Natural killer cell (primary cell): ENCODE results near the gene USP6NL. TPM values are rescaled to one million over a fixed set of nuclear protein-coding genes. Genes with fewer than 3 reads are reported as not detected.

ENCODE experiments used
- ATAC-seq, 3 donors: fragments of 150-1000 bp in 2 of 3; fragments of 200-7000 bp in 1 of 3; cut with Tn5 transposase; 1 replicate in 1 of 3; 2 replicates in 2 of 3; pipeline ENCODE4 v1.10.0; 2021; ENCODE audit warnings: mild to moderate bottlenecking in 2 of 3, moderate library complexity in 2 of 3
- DNase-seq, 2 donors: peaks; one replicate each; pipeline versions ENCODE4 v3.0.0 to v3.0.0-alpha.2; 2013 to 2021; ENCODE audit warnings: mixed read lengths in 1 of 2
- H3K27ac ChIP-seq: one replicate; pipeline ENCODE4 v1.5.1; 2013; ENCODE audit warnings: mild to moderate bottlenecking, low read length
- H3K27me3 ChIP-seq: one replicate; pipeline ENCODE4 v1.6.1; 2013; ENCODE audit warnings: low read length; ENCODE audit not compliant: control insufficient read depth, insufficient read depth
- H3K36me3 ChIP-seq: one replicate; pipeline ENCODE4 v1.6.1; 2013; ENCODE audit warnings: low read length; ENCODE audit not compliant: control insufficient read depth, insufficient read depth
- H3K4me1 ChIP-seq: one replicate; pipeline ENCODE4 v1.6.1; 2013; ENCODE audit warnings: low read length; ENCODE audit not compliant: control insufficient read depth, insufficient read depth
- H3K4me3 ChIP-seq: one replicate; pipeline ENCODE4 v1.5.1; 2013; ENCODE audit warnings: low read length
- H3K9me3 ChIP-seq: one replicate; pipeline ENCODE4 v1.6.1; 2013; ENCODE audit warnings: low read length; ENCODE audit not compliant: control insufficient read depth, insufficient read depth
- H3K27ac Mint-ChIP-seq, 2 donors: one replicate each; pipeline ENCODE4 v1.8.0; 2022; ENCODE audit warnings: mild to moderate bottlenecking in 2 of 2, mixed read lengths in 2 of 2, moderate library complexity in 1 of 2
- H3K27me3 Mint-ChIP-seq, 2 donors: one replicate each; pipeline ENCODE4 v1.8.0; 2022; ENCODE audit warnings: low read depth in 2 of 2, mixed read lengths in 2 of 2
- H3K36me3 Mint-ChIP-seq: one replicate; pipeline ENCODE4 v1.8.0; 2022; ENCODE audit warnings: mixed read lengths
- H3K4me1 Mint-ChIP-seq, 2 donors: one replicate each; pipeline ENCODE4 v1.8.0; 2022; ENCODE audit warnings: mixed read lengths in 2 of 2
- H3K4me3 Mint-ChIP-seq: one replicate; pipeline ENCODE4 v1.8.0; 2022; ENCODE audit warnings: mild to moderate bottlenecking, moderate library complexity, mixed read lengths
- H3K9me3 Mint-ChIP-seq, 2 donors: one replicate each; pipeline ENCODE4 v1.8.0; 2022; ENCODE audit warnings: mixed read lengths in 2 of 2
- CTCF ChIP-seq: fragments of 200-600 bp; IDR thresholded peaks from one replicate; pipeline ENCODE4 v1.8.0; 2022; ENCODE audit warnings: antibody characterized with exemption
- WGBS: methylation state at CpG from one replicate; pipeline ENCODE4 v1.1.7; 2013; ENCODE audit warnings: missing lambda C conversion rate; ENCODE audit not compliant: insufficient coverage; 5-methylcytosine and 5-hydroxymethylcytosine counted together
- intact Hi-C: fragments of 100-400 bp; cut with micrococcal nuclease; formaldehyde crosslinking; loops from one replicate; pipeline ENCODE4 v1.14.2; 2022
- total RNA-seq, 4 donors: library from RNA; stranded (reverse); fragments of 120-200 nt in 1 of 4; gene quantifications; one replicate each; pipeline versions ENCODE4 v1.2.3 to v1.2.4, GENCODE V29; 2013 to 2022

Gene USP6NL
- total RNA-seq, 3 donors from 2014 or later (not counting 1 experiment from before 2014, with no cell fraction given), result 2.3 to 3.7 (median 2.5) TPM

GRCh38 chr10:11639362-11639761, 27.9 kb upstream of the USP6NL start:
- Histone ChIP-seq H3K36me3 (no peaks in the 10 kb centered on the region), H3K4me1 (no peaks in the 10 kb centered on the region), H3K9me3 (no peaks in the 10 kb centered on the region), H3K27me3 (no peaks in the 10 kb centered on the region), H3K4me3 (no peak overlapping the region), H3K27ac (no peak overlapping the region)
- 73% methylated on average over 1 of the region's 3 CpGs for WGBS
- Mint-ChIP-seq H3K36me3 (no peaks in the 10 kb centered on the region), H3K4me3 (no peak overlapping the region), H3K27me3 (peaks cover 7 to 33% of the 10 kb centered on the region in 2 donors), H3K4me1 (no peaks in the 10 kb centered on the region), H3K27ac (no peak overlapping the region), H3K9me3 (no peaks in the 10 kb centered on the region)
- no peak for TF ChIP-seq CTCF
- intact Hi-C loops, result no loop called here
- DNase-seq (no peak), ATAC-seq (no peak)

- Mint-ChIP-seq H3K27me3 (peaks cover 5 to 27% of the 10 kb centered on the region in 2 donors), H3K36me3 (no peaks in the 10 kb centered on the region), H3K9me3 (no peaks in the 10 kb centered on the region), H3K4me1 (peaks cover under 1 to 9% of the 10 kb centered on the region in 2 donors), H3K4me3 (no peak overlapping the region), H3K27ac (no peak overlapping the region)
- TF ChIP-seq CTCF, result no peak
- no peaks in the 10 kb centered on the region for H3K36me3 ChIP-seq
- ATAC-seq, result no peak
- DNase-seq, result no peak
- no peaks in the 10 kb centered on the region for H3K4me1 ChIP-seq
- intact Hi-C loops, result no loop called here
- no peak overlapping the region for H3K27ac ChIP-seq
- H3K27me3 ChIP-seq, result no peaks in the 10 kb centered on the region
- no peak overlapping the region for H3K4me3 ChIP-seq
- H3K9me3 ChIP-seq, result no peaks in the 10 kb centered on the region
- 87% methylated on average over 5 of the region's 6 CpGs for whole genome bisulfite sequencing
Observed at GRCh38 chr10:11638055-11638698, 26.7 kb upstream of the USP6NL start.

- no peaks in the 10 kb centered on the region for H3K9me3 Mint-ChIP-seq
- WGBS, result 92% methylated on average over 4 of the region's 4 CpGs
- no peaks in the 10 kb centered on the region for H3K9me3 ChIP-seq
- H3K4me3 Mint-ChIP-seq, result no peak overlapping the region
- intact Hi-C loops, result no loop called here
- ATAC-seq, result no peak
- TF ChIP-seq CTCF, result no peak
- no peaks in the 10 kb centered on the region for H3K36me3 Mint-ChIP-seq
- H3K36me3 ChIP-seq, result no peaks in the 10 kb centered on the region
- peaks cover 9% of the 10 kb centered on the region for H3K4me1 ChIP-seq
- H3K27me3 ChIP-seq, result no peaks in the 10 kb centered on the region
- peaks cover 11 to 19% of the 10 kb centered on the region in 2 donors for H3K4me1 Mint-ChIP-seq
- H3K4me3 ChIP-seq, result no peak overlapping the region
- DNase-seq, result no peak
- H3K27ac Mint-ChIP-seq, result no peak overlapping the region
- peaks cover 5 to 21% of the 10 kb centered on the region in 2 donors for H3K27me3 Mint-ChIP-seq
- no peak overlapping the region for H3K27ac ChIP-seq
Observed at GRCh38 chr10:11636697-11637303, 25.4 kb upstream of the USP6NL start.
